Tibial nerve (tissue), 4 donors: ENCODE results near the gene MBTD1.

Experiments
- EP300 ChIP-seq, 2 donors: sonication (generic); formaldehyde crosslinking; IDR thresholded peaks; one replicate each; pipeline ENCODE4 v1.6.1; 2017; ENCODE audit warnings: antibody characterized with exemption in 2 of 2, mild to moderate bottlenecking in 1 of 2
- POLR2A ChIP-seq, 2 donors: fragments of 450-650 bp; IDR thresholded peaks; one replicate each; pipeline ENCODE4 v1.6.1; 2017; ENCODE audit warnings: antibody characterized with exemption in 2 of 2, mild to moderate bottlenecking in 2 of 2, moderate library complexity in 2 of 2
- TF ChIP-seq, protein P1 (sequence below), 5 experiments: fragments of 200-600 bp in 3 of 5; fragments of 450-650 bp in 2 of 5; sonication (generic) in 3 of 5; IDR thresholded peaks; one replicate each; pipeline ENCODE4 v1.5.1; 2016 to 2019; ENCODE audit warnings: antibody characterized with exemption in 5 of 5, mild to moderate bottlenecking in 3 of 5, moderate library complexity in 2 of 5

DNA sequence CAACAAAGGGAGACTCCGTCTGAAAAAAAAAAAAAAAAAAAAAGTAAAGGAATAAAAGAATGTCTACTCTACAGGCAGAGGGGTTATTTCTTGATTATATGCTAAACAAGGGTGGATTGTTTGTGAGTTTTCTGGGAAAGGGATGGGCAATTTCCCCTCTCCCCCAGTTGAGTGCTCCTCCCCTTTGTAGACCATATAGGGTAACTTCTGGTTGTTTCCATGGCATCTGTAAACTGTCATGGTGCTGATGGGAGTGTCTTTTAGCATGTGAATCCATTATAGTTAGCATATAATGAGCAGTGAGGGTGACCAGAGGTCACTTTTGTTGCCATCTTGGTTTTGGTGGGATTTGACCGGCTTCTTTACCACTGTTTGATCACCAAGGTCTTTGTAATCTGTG, 110.7 kb downstream of the MBTD1 start:
- TF ChIP-seq, protein P1, sequence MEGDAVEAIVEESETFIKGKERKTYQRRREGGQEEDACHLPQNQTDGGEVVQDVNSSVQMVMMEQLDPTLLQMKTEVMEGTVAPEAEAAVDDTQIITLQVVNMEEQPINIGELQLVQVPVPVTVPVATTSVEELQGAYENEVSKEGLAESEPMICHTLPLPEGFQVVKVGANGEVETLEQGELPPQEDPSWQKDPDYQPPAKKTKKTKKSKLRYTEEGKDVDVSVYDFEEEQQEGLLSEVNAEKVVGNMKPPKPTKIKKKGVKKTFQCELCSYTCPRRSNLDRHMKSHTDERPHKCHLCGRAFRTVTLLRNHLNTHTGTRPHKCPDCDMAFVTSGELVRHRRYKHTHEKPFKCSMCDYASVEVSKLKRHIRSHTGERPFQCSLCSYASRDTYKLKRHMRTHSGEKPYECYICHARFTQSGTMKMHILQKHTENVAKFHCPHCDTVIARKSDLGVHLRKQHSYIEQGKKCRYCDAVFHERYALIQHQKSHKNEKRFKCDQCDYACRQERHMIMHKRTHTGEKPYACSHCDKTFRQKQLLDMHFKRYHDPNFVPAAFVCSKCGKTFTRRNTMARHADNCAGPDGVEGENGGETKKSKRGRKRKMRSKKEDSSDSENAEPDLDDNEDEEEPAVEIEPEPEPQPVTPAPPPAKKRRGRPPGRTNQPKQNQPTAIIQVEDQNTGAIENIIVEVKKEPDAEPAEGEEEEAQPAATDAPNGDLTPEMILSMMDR (IDR thresholded peaks at IDR 0.05) = no peak
- no peak for TF ChIP-seq EP300 (IDR thresholded peaks at IDR 0.05)
- TF ChIP-seq POLR2A (IDR thresholded peaks at IDR 0.05) = no peak
